Endothelial cell of umbilical vein (primary cell): ENCODE results near the gene FYCO1. TPM values are rescaled to one million over a fixed set of nuclear protein-coding genes. Genes with fewer than 3 reads are reported as not detected.

Experiments
- BruUV-seq: library from RNA; stranded (reverse); fragments of 400-500 nt; replicated peaks from 2 replicates; lab custom pipeline; 2021; lab: Mats Ljungman, UMichigan
- CTCF ChIA-PET: fragments of 300-600, 350-600 bp; sonication (Branson Sonifier 250); formaldehyde crosslinking; loops from one replicate; lab custom pipeline; 2021; ENCODE audit warnings: antibody characterized with exemption, inconsistent platforms; lab: Charles Lee
- POLR2A ChIA-PET: fragments of 300-600, 350-600 bp; sonication (Branson Sonifier 250); formaldehyde crosslinking; loops from one replicate; lab custom pipeline; 2021; ENCODE audit warnings: antibody characterized with exemption, inconsistent platforms; lab: Charles Lee
- DNase-seq: peaks from one replicate; pipeline ENCODE4 v3.0.0-alpha.2; 2011; ENCODE audit warnings: low read depth, low spot score
- FAIRE-seq: peaks from 2 replicates; lab custom pipeline; 2011; peaks lifted over from hg19 to GRCh38; lab: Jason Lieb, UNC
- H2AFZ ChIP-seq: 2 replicates; pipeline ENCODE4 v1.6.0; 2012; ENCODE audit warnings: low read depth, low read length, control low read depth, inconsistent platforms
- H3K27ac ChIP-seq: 2 replicates; pipeline ENCODE4 v1.5.1; 2011; ENCODE audit warnings: low read depth, mild to moderate bottlenecking, control low read depth, low read length, moderate library complexity; ENCODE audit not compliant: insufficient read depth
- H3K27me3 ChIP-seq, 2 experiments: 2 replicates each; pipeline versions ENCODE4 v1.6.0 to v1.6.1; 2011; ENCODE audit warnings: low read length in 2 of 2, mixed read lengths in 1 of 2; ENCODE audit not compliant: control insufficient read depth in 2 of 2, insufficient read depth in 2 of 2
- H3K36me3 ChIP-seq, 2 experiments: 2 replicates in 1 of 2; 3 replicates in 1 of 2; pipeline ENCODE4 v1.5.1; 2011; ENCODE audit warnings: low read length in 2 of 2, mild to moderate bottlenecking in 1 of 2, moderate library complexity in 1 of 2; ENCODE audit not compliant: control insufficient read depth in 2 of 2, insufficient read depth in 2 of 2; ENCODE audit errors: extremely low read depth in 1 of 2
- H3K4me1 ChIP-seq: 3 replicates; pipeline ENCODE4 v1.5.1; 2011; ENCODE audit warnings: mild to moderate bottlenecking, low read length; ENCODE audit not compliant: control insufficient read depth, insufficient read depth; ENCODE audit errors: extremely low read depth
- H3K4me2 ChIP-seq: 2 replicates; pipeline ENCODE4 v1.6.1; 2011; ENCODE audit warnings: low read length, control low read depth, mixed read lengths; ENCODE audit not compliant: insufficient read depth
- H3K4me3 ChIP-seq, 3 experiments: fragments of 200-600 bp in 1 of 3; sonication (generic), shearing (Covaris generic) in 1 of 3; replicated peaks in 1 of 3; 2 replicates each; pipeline ENCODE4 v1.5.1; 2011 to 2016; ENCODE audit warnings: control low read depth in 3 of 3, low read length in 3 of 3, mild to moderate bottlenecking in 2 of 3, inconsistent platforms in 1 of 3, low read depth in 1 of 3, moderate library complexity in 1 of 3; ENCODE audit not compliant: insufficient read depth in 1 of 3
- H3K79me2 ChIP-seq: 2 replicates; pipeline ENCODE4 v1.6.0; 2012; ENCODE audit warnings: low read length, inconsistent platforms; ENCODE audit not compliant: control insufficient read depth, insufficient read depth
- H3K9ac ChIP-seq: replicated peaks from 2 replicates; pipeline ENCODE3; 2011; ENCODE audit warnings: low read length, control low read depth; ENCODE audit not compliant: insufficient read depth; ENCODE audit errors: extremely low read depth
- H3K9me1 ChIP-seq: replicated peaks from 3 replicates; pipeline ENCODE4 v1.6.0; 2011; ENCODE audit warnings: mild to moderate bottlenecking, low read length; ENCODE audit not compliant: control insufficient read depth, insufficient read depth; ENCODE audit errors: extremely low read depth
- H3K9me3 ChIP-seq: replicated peaks from 2 replicates; pipeline ENCODE4 v1.5.1; 2012; ENCODE audit warnings: low read length, inconsistent platforms; ENCODE audit not compliant: control insufficient read depth, insufficient read depth
- H4K20me1 ChIP-seq: replicated peaks from 2 replicates; pipeline ENCODE3; 2011; ENCODE audit warnings: mild to moderate bottlenecking, low read length; ENCODE audit not compliant: control insufficient read depth, insufficient read depth; ENCODE audit errors: extremely low read depth
- EZH2 ChIP-seq: IDR thresholded peaks from 2 replicates; pipeline ENCODE4 v1.6.1; 2012; ENCODE audit warnings: borderline replicate concordance, low read depth, mild to moderate bottlenecking, moderate library complexity, low read length, inconsistent platforms; ENCODE audit not compliant: severe bottlenecking
- FOS ChIP-seq: IDR thresholded peaks from 2 replicates; pipeline ENCODE4 v1.6.1; 2011; ENCODE audit warnings: mild to moderate bottlenecking, low read length, moderate library complexity, borderline replicate concordance; ENCODE audit not compliant: insufficient read depth
- GATA2 ChIP-seq: IDR thresholded peaks from 2 replicates; pipeline ENCODE4 v1.7.0; 2011; ENCODE audit warnings: low read depth, mild to moderate bottlenecking, moderate library complexity, mixed read lengths, low read length; ENCODE audit not compliant: insufficient read length, insufficient read depth
- JUN ChIP-seq: IDR thresholded peaks from 2 replicates; pipeline ENCODE4 v1.6.1; 2011; ENCODE audit warnings: borderline replicate concordance, low read depth; ENCODE audit not compliant: insufficient read length, insufficient read depth
- MYC ChIP-seq: IDR thresholded peaks from one replicate; pipeline ENCODE4 v1.6.1; 2011; ENCODE audit warnings: mild to moderate bottlenecking, low read depth, low read length
- POLR2A ChIP-seq: IDR thresholded peaks from 2 replicates; pipeline ENCODE4 v1.6.1; 2012; ENCODE audit warnings: low read depth, mild to moderate bottlenecking, control low read depth, low read length
- POLR2AphosphoS5 ChIP-seq: IDR thresholded peaks from 2 replicates; pipeline ENCODE4 v1.6.1; 2012; ENCODE audit warnings: low read depth, mild to moderate bottlenecking, control low read depth, low read length, moderate library complexity; ENCODE audit not compliant: insufficient read depth
- dilution Hi-C: fragments of 300-500 bp; cut with MboI; formaldehyde crosslinking; loops from one replicate; pipeline ENCODE4 v1.15.0; 2019; ENCODE audit warnings: low sequenced_read_pairs; ENCODE audit not compliant: extremely low pct_ligation_motif_present
- intact Hi-C: fragments of 100-400 bp; cut with micrococcal nuclease; formaldehyde crosslinking; loops from one replicate; pipeline ENCODE4 v1.10.0; 2022
- polyA plus RNA-seq, 4 experiments: library from polyadenylated mRNA; depleted of rRNA in 3 of 4; stranded (reverse) in 3 of 4; unstranded in 1 of 4; fragments of >200 nt; gene quantifications; 2 replicates each; pipeline versions ENCODE4 v1.2.1 to v1.2.3, GENCODE V29; 2011 to 2012; ENCODE audit warnings: missing spikeins in 1 of 4
- total RNA-seq: library from RNA; stranded (reverse); gene quantifications from 2 replicates; pipeline ENCODE4 v1.2.3, GENCODE V29; 2021
- TF ChIP-seq, protein P1 (sequence below): IDR thresholded peaks from 2 replicates; pipeline ENCODE4 v1.6.1; 2011; ENCODE audit not compliant: insufficient read depth, insufficient read length
- TF ChIP-seq, protein P2 (sequence below), 2 donors: IDR thresholded peaks; 1 replicate in 1 of 2; 2 replicates in 1 of 2; pipeline ENCODE4 v1.5.1; 2011; ENCODE audit warnings: low read length in 2 of 2, mild to moderate bottlenecking in 2 of 2, moderate library complexity in 2 of 2, control low read depth in 1 of 2, inconsistent platforms in 1 of 2, low read depth in 1 of 2; ENCODE audit not compliant: insufficient read depth in 1 of 2; ENCODE audit errors: extremely low read depth in 1 of 2

The FYCO1 gene
- total and polyA plus RNA-seq, 2 donors (not counting 3 experiments of a cell fraction or from before 2014, with no cell fraction given): 13.9 to 20.8 TPM

DNA sequence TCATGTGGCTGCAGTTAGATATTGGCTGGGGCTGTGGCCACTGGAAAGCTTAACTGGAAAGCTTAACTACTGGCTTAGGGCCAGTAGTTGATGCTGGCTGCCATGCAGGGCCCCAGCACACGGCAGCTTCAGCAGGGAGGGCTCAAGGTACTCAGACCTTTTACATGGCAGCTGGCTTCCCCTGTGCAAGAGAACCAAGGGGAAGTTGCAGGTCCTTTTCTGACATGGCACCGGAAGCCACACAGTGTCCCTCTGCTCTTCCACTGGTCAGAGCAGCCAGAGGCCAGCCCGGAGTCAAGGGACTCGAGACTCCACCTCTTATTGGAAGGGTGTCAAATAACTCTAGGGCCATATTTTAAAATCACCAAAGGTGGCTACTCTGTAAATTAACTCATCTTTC is 84.7 kb downstream of the FYCO1 start:
- DNase-seq (no peak), FAIRE-seq (no peak)
- H3K27me3 ChIP-seq: no peaks in the 10 kb centered on the region
- POLR2A ChIA-PET: no interaction called here
- CTCF ChIA-PET: interaction anchor here (0.6 to 1.0 kb wide), 2 partner anchors 28 to 150 kb away, joined by 3 read pairs; no protein-coding TSS in a partner anchor
- dilution Hi-C loops: no loop called here
- H3K9me3 ChIP-seq: no peaks in the 10 kb centered on the region
- H3K4me2 ChIP-seq: no peak overlapping the region
- H4K20me1 ChIP-seq: no peaks in the 10 kb centered on the region
- no peak overlapping the region for H2AFZ ChIP-seq
- no peaks in the 10 kb centered on the region for H3K36me3 ChIP-seq
- H3K79me2 ChIP-seq: no peaks in the 10 kb centered on the region
- BruUV-seq: no TSS peak
- H3K27ac ChIP-seq: no peak overlapping the region
- no peak overlapping the region for H3K9ac ChIP-seq
- H3K4me3 ChIP-seq: no peak overlapping the region
- intact Hi-C loops: no loop called here
- no peaks in the 10 kb centered on the region for H3K4me1 ChIP-seq
- TF ChIP-seq MYC: no peak
- no peak for TF ChIP-seq GATA2
- TF ChIP-seq, protein P1, sequence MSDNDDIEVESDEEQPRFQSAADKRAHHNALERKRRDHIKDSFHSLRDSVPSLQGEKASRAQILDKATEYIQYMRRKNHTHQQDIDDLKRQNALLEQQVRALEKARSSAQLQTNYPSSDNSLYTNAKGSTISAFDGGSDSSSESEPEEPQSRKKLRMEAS: no peak
- TF ChIP-seq, protein P2, sequence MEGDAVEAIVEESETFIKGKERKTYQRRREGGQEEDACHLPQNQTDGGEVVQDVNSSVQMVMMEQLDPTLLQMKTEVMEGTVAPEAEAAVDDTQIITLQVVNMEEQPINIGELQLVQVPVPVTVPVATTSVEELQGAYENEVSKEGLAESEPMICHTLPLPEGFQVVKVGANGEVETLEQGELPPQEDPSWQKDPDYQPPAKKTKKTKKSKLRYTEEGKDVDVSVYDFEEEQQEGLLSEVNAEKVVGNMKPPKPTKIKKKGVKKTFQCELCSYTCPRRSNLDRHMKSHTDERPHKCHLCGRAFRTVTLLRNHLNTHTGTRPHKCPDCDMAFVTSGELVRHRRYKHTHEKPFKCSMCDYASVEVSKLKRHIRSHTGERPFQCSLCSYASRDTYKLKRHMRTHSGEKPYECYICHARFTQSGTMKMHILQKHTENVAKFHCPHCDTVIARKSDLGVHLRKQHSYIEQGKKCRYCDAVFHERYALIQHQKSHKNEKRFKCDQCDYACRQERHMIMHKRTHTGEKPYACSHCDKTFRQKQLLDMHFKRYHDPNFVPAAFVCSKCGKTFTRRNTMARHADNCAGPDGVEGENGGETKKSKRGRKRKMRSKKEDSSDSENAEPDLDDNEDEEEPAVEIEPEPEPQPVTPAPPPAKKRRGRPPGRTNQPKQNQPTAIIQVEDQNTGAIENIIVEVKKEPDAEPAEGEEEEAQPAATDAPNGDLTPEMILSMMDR (IDR thresholded peaks at IDR 0.05; ENCODE audit: extremely low read depth in 1 of 2, insufficient read depth in 1 of 2, low read depth in 1 of 2, low read length in 2 of 2): no peak
- TF ChIP-seq POLR2AphosphoS5: no peak
- no peak for TF ChIP-seq FOS
- TF ChIP-seq POLR2A: no peak
- no peak for TF ChIP-seq JUN
- TF ChIP-seq EZH2: no peak
- no peaks in the 10 kb centered on the region for H3K9me1 ChIP-seq
